DLD1 (cell line): ENCODE results near the gene CYTH2.

ENCODE experiments used
- in situ Hi-C: cut with HindIII; loops from 2 replicates; pipeline ENCODE4 v1.10.0; 2017; ENCODE audit warnings: low sequenced_read_pairs

CYTH2 gene

GRCh38 chr19:48469289-48469881 is at the start of gene CYTH2:
CYTH2 (plus strand) TSS chr19:48469369; CDS start chr19:48469508, 139 bp downstream.
- in situ Hi-C loops: no loop called here

- in situ Hi-C loops: no loop called here
Observed at GRCh38 chr19:48421548-48421947, 47.6 kb upstream of the CYTH2 start.

GRCh38 chr19:48424694-48425219 is 44.4 kb upstream of the CYTH2 start:
- in situ Hi-C loops: loop anchor here (25.0 kb wide), 1 partner anchor 87 kb away; the partner anchor contains the start of gene EMP3

GRCh38 chr19:48428670-48429069 is 40.5 kb upstream of the CYTH2 start:
- in situ Hi-C loops: loop anchor here (25.0 kb wide), 1 partner anchor 91 kb away; the partner anchor contains the start of gene EMP3

- in situ Hi-C loops: loop anchor here (25.0 kb wide), 1 partner anchor 96 kb away; the partner anchor contains the start of gene EMP3
Observed at GRCh38 chr19:48433337-48433736, 35.8 kb upstream of the CYTH2 start.

GRCh38 chr19:48436586-48436985 is 32.6 kb upstream of the CYTH2 start:
- in situ Hi-C loops: loop anchor here (25.0 kb wide), 1 partner anchor 99 kb away; the partner anchor contains the start of gene EMP3

GRCh38 chr19:48441360-48442050 is 27.7 kb upstream of the CYTH2 start:
- in situ Hi-C loops: loop anchor here (25.0 kb wide), 1 partner anchor 104 kb away; the partner anchor contains the start of gene EMP3

- in situ Hi-C loops: loop anchor here (25.0 kb wide), 1 partner anchor 105 kb away; the partner anchor contains the start of gene EMP3
Observed at GRCh38 chr19:48442116-48443035, 26.8 kb upstream of the CYTH2 start.

- in situ Hi-C loops: loop anchor here (25.0 kb wide), 1 partner anchor 106 kb away; the partner anchor contains the start of gene EMP3
Observed at GRCh38 chr19:48443256-48443655, 25.9 kb upstream of the CYTH2 start.

GRCh38 chr19:48443731-48444128 is 25.4 kb upstream of the CYTH2 start:
- in situ Hi-C loops: loop anchor here (25.0 kb wide), 1 partner anchor 106 kb away; the partner anchor contains the start of gene EMP3

- in situ Hi-C loops: loop anchor here (25.0 kb wide), 1 partner anchor 107 kb away; the partner anchor contains the start of gene EMP3
Observed at GRCh38 chr19:48444129-48444935, 24.8 kb upstream of the CYTH2 start.

- in situ Hi-C loops: loop anchor here (25.0 kb wide), 1 partner anchor 108 kb away; the partner anchor contains the start of gene EMP3
Observed at GRCh38 chr19:48444936-48445200, 24.3 kb upstream of the CYTH2 start.

- in situ Hi-C loops: loop anchor here (25.0 kb wide), 1 partner anchor 108 kb away; the partner anchor contains the start of gene EMP3
Observed at GRCh38 chr19:48445256-48445605, 23.9 kb upstream of the CYTH2 start.

GRCh38 chr19:48445606-48446481 is 23.3 kb upstream of the CYTH2 start, which contains the start of gene GRWD1:
GRWD1 (plus strand) TSS chr19:48445983; CDS start chr19:48446006, 23 bp downstream.
- in situ Hi-C loops: loop anchor here (25.0 kb wide), 1 partner anchor 109 kb away; the partner anchor contains the start of gene EMP3

- in situ Hi-C loops: loop anchor here (25.0 kb wide), 1 partner anchor 109 kb away; the partner anchor contains the start of gene EMP3
Observed at GRCh38 chr19:48446579-48446978, 22.6 kb upstream of the CYTH2 start.

- in situ Hi-C loops: loop anchor here (25.0 kb wide), 1 partner anchor 111 kb away; the partner anchor contains the start of gene EMP3
Observed at GRCh38 chr19:48448563-48448962, 20.6 kb upstream of the CYTH2 start.

GRCh38 chr19:48450441-48450840 is 18.7 kb upstream of the CYTH2 start:
- in situ Hi-C loops: no loop called here

- in situ Hi-C loops: no loop called here
Observed at GRCh38 chr19:48450863-48451262, 18.3 kb upstream of the CYTH2 start.
